HG02884 (cell line): ENCODE data around the gene PLCXD1.
"Not testable (repeated sequence)": the region's sequence is repeated elsewhere in the genome, so short reads cannot be mapped to it uniquely, and the experiment has no call there.

Source experiments
- ATAC-seq: cut with Tn5 transposase; IDR thresholded peaks from one replicate; pipeline ENCODE4 v1.9.1; 2021; ENCODE audit warnings: mild to moderate bottlenecking, moderate library complexity; ENCODE audit not compliant: unreplicated experiment

The PLCXD1 gene

DNA sequence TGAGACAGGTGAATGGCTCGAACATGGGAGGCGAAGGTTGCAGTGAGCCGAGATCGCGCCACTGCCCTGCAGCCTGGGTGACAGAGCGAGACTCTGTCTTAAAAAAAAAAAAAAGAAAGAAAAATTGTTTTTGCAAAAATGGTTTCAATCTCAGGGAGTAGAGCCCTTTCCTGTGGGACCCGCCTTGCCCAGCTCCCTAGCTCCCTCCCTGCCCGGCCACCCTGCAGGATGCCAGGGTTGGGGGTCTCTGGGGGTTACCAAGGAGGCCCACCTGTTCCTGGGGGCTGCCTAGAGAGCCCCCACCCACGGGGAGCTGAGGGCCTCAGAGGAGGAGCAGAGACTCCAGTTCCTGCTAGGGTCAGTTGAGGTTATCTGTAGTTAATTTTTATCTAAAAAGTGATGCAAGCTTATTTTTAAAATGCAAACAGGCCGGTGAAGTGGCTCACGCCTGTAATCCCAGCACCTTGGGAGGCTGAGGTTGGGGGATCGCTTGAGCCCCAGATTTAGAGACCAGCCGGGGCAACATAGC is 18.7 kb upstream of the PLCXD1 start:
- no peak for ATAC-seq

GRCh38 chrX:264006-264405 is 17.2 kb upstream of the PLCXD1 start:
- not testable (repeated sequence) for ATAC-seq

GRCh38 chrX:264634-265455 is 16.3 kb upstream of the PLCXD1 start:
- no peak for ATAC-seq

DNA sequence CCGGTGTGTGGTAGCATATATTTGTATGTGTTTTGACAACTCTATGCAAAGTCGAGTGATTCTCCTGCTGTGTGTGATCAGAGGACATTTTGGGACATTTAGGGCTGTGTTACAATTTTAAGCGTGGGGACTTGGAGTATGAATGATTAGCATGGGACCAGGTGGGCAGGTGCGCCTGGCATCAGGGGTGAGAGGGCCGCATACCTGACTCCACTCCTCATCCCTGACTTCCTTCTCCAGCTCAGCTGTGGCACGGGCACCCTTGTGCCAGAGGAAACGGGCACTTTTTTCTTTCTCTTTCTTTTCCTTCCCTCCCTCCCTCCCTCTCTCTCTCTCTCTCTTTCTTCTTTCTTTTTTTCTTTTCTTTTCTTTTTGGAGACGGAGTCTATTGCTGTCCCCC is 15.7 kb upstream of the PLCXD1 start:
- no peak for ATAC-seq

GRCh38 chrX:267771-268261 is 13.4 kb upstream of the PLCXD1 start:
- ATAC-seq: no peak

- no peak for ATAC-seq
These were observed 10.3 kb upstream of the PLCXD1 start for GRCh38 chrX:270848-271367.

DNA sequence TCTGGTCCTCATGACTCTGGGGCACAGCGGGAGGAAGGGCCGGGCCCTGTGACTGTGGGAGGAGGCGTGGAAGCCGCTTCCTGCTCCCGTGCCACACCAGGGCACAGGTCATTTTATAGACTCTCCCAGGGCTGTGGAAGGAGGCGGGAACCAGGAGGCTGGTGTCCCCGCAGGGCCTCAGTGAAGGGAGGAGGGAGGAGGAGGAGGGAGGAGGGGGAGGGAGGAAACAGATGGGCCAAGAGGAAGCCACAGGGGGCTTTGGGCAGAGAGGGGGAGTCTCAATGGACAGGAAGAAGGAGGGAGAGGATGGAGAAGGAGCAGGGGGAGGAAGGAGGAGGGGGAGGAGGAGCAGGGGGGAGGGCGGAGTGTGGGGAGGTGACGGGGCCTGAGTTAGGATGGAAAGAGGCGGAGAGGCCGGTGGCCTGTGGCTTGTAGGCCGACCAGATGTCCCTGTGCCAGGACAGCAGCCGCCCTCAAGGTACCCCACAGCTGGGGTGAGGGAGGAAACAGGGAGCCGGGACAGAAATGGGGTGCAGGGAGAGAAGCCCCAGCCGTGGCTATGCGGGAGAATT is 6.2 kb upstream of the PLCXD1 start:
- no peak for ATAC-seq

- peak; percentile 5 for ATAC-seq
These were observed 5.7 kb upstream of the PLCXD1 start for GRCh38 chrX:275476-275966.

DNA sequence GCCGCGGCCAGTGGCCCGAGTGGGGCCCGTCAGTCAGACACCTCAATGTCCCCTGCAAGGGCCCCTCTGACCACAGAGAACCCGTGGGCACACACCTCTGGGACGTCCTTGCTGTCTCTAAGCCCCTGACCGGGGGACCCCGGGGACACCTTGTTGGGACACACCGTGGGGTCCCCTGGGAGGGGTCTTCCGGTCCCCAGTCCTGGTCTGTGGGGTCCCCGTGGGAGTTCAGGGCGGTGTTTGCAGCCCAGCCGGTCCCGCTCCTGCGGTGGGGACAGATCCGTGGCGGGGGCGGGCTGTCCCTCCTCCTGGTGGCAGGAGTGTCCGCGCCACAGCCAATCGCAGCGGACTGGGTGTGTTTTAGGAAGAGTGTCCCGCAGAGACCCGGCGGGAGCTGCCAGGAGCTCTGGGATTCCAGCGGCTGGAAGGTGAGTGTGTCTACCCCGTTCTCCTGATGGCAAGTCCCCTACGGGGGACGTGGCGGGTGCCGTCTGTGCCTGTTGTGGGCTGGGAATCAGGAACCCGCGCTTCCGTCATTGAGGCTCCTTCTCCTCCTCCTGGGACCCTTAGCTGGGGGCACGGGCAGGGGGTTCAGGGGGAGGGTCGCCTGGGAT is 5.1 kb upstream of the PLCXD1 start:
- ATAC-seq: peak; percentile 63

GRCh38 chrX:276581-277201 is 4.5 kb upstream of the PLCXD1 start:
- peak; percentile 30 for ATAC-seq

DNA sequence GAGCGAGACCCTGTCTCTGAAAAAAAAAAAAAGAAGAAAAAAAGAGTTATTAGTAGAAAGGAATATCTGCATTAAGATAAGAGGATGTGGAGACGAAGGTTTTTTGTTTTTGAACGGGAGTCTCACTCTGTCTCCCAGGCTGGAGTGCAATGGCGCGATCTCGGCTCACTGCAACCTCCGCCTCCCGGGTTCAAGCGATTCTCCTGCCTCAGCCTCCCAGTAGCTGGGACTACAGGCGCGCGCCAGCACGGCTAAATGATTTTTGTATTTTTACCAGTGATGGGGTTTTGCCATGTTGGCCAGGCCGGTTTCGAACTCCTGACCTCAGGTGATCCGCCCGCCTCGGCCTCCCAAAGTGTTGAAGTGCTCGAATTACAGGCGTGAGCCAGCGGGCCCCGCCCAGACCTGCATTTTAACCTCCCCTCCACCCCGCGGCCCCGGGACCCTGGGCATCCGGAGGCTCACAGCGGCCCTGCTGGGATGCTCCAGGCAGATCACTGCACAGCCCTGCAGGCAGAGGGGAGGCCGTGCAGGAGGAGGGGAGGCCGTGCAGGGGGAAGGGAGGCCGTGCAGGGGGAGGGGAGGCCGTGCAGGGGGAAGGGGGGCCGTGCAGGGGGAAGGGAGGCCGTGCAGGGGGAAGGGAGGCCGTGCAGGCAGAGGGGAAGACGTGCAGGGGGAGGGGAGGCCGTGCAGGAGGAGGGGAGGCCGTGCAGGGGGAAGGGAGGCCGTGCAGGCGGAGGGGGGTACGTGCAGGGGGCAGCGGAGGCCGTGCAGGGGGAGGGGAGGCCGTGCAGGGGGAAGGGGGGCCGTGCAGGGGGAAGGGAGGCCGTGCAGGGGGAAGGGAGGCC is 1.2 kb upstream of the PLCXD1 start:
- not testable (repeated sequence) for ATAC-seq

GRCh38 chrX:280722-281121 is 459 bp upstream of the PLCXD1 start:
- ATAC-seq: not testable (repeated sequence)

GRCh38 chrX:282000-282681 is 960 bp downstream of the PLCXD1 start:
- ATAC-seq: not testable (repeated sequence)

DNA sequence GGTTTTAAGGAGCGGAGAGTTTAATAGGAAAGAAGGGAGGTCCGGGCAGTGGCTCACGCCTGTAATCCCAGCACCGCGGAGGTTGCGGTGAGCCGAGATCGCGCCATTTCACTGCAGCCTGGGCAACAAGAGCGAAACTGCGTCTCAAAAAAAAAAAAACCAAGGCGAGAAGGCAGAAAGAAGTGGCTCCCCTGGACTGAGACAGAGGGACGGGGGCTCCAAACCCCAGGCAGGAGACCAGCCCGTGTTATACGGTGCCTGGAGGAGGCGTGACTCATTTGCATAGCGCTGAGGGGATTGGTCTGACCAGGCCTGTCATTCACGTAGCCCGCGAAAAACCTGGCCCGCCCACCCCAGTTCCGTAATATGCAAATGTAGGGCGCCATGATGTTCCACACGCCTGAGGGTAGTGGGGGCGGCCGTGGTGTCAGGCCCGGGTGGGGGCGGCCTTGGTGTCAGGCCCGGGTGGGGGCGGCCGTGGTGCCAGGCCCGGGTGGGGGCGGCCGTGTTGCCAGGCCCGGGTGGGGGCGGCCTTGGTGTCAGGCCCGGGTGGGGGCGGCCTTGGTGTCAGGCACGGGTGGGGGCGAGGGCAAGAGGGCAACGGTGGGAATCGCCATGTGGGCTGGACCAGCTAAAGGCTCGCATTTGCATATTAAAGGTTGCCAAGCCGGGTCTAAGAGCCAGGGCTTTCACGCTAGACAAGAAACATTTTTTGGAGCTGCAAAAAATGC is 2.1 kb downstream of the PLCXD1 start:
- ATAC-seq: peak; percentile 97

- no peak for ATAC-seq
These were observed 4.0 kb downstream of the PLCXD1 start for GRCh38 chrX:285076-285677.

GRCh38 chrX:287670-288069 is 6.5 kb downstream of the PLCXD1 start:
- no peak for ATAC-seq

DNA sequence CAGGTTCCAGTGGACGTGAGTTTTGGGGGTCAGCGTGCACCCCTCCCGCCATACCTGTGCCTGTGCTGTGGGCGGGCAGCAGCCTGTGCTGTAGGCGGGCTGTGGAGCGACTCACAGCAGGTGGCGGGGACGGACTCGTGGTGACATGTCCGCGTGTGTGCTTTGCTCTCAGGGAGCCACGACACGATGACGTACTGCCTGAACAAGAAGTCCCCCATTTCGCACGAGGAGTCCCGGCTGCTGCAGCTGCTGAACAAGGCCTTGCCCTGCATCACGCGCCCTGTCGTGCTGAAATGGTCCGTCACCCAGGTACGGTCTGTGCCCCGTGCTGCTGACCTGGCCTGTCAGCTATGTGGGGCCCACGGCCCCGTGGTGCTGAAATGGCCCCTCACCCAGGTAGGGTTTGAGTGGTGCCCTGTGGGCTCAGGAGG is 7.4 kb downstream of the PLCXD1 start:
- ATAC-seq: no peak

DNA sequence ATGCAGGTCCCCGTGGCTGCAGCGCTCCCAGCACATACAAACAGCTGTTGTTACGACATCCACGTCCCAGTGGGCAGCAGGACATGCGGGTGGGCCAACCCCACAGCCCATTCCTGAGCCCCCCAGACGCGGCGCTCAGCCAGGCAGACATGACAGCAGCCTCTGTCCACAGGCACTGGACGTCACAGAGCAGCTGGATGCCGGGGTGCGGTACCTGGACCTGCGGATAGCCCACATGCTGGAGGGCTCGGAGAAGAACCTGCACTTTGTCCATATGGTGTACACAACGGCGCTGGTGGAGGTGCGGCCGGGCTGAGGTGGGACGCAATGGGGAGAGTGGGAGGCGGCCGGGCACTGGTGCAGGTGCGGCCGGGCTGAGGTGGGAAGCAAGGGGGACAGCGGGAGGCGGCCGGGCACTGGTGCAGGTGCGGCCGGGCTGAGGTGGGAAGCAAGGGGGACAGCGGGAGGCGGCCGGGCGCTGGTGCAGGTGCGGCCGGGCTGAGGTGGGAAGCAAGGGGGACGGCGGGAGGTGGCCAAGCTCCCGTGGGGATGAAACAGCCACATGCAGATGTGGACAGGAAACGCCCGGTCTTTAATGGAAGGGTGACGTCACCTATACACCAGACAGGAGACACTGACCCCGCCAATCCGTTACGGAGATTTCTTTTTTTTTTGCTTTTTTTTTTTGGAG is 9.4 kb downstream of the PLCXD1 start:
- ATAC-seq: no peak
